SK-N-MC (cell line): Measurements from ENCODE around the gene MIEF1.

ENCODE experiments used
- EZH2 ChIP-seq: fragments of 200-600 bp; sonication (generic); IDR thresholded peaks from one replicate; pipeline ENCODE4 v1.6.1; 2017; ENCODE audit warnings: antibody characterized with exemption
- POLR2AphosphoS5 ChIP-seq: IDR thresholded peaks from 2 replicates; pipeline ENCODE4 v1.6.1; 2012; ENCODE audit warnings: mild to moderate bottlenecking, low read depth, low read length, borderline replicate concordance

DNA sequence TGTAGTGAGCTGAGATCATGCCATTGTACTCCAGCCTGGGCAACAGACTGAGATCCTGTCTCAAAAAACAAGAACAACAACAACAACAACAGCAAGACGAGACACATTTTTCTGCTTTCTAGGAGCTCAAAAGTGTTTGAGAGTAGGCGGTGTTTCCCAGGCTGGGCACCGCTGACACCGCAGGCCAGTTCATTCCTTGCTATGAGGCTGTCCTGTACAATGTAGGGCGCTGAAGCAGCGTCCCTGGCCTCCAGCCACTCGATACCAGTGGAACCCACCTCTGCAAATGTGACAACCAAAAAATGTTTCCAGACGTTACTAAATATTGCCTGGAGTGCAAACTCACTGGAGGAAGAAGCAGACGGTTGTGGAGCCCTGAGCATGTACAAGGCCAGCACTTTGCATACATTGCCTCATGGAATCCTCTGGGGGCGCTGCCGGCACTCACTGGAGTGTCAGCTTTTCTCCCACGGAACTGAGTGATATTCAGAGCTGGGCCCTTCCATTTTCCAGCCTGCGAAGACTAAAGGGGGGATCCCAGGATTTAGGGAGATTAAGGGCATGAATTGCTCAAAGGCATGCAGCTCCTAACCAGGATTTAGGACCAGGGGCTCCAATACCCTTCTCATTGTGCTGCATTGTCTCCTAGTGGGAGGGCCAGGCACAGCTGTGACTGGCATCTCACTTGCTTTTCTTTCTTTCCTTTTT, 5.8 kb upstream of the MIEF1 start:
- TF ChIP-seq EZH2 (no peak), POLR2AphosphoS5 (no peak)
